ENCODE data around the gene BET1L.
A peak's percentile ranks its signal among the peaks of the same experiment; 100 is the strongest.

Gene BET1L

GRCh38 chr11:235997-236773 lies 29.0 kb upstream of the BET1L start, which contains the start of gene SIRT3:
SIRT3 (minus strand) TSS chr11:236342; CDS start chr11:236328, 14 bp downstream.
- peak; percentile 73 to 88 for DNase-seq (ENCODE audit: low read depth in 1 of 2, low spot score in 1 of 2)
- Histone ChIP-seq H3K27me3 (ENCODE audit: insufficient read depth, poor library complexity, severe bottlenecking) (no peaks in the 10 kb centered on the region), H3K4me3 (replicated peaks; ENCODE audit: insufficient read depth, low read length) (peak within 1 kb of the TSS; percentile 99), H3K27ac (replicated peaks) (peak within 1 kb of the TSS; percentile 96)
- no peak for TF ChIP-seq SPI1 (IDR thresholded peaks at IDR 0.05; ENCODE audit: borderline replicate concordance, low read depth)
- TF ChIP-seq REST (IDR thresholded peaks at IDR 0.05; ENCODE audit: insufficient replicate concordance, low read depth): peak; percentile 53
- peak; percentile 49; the same call in 1 of the 2 replicates for TF ChIP-seq POLR2AphosphoS5 (IDR thresholded peaks at IDR 0.05; ENCODE audit: low read depth)
- TF ChIP-seq GABPA (IDR thresholded peaks at IDR 0.05; ENCODE audit: low read depth): peak; percentile 68; the same call in 1 of the 2 replicates

- H3K27ac ChIP-seq (replicated peaks): peak overlapping the region; percentile 96
- TF ChIP-seq POLR2AphosphoS5 (IDR thresholded peaks at IDR 0.05; ENCODE audit: low read depth) (no peak), GABPA (IDR thresholded peaks at IDR 0.05; ENCODE audit: low read depth) (no peak), CTCF (IDR thresholded peaks at IDR 0.05; ENCODE audit: insufficient read depth, low read length) (no peak), REST (IDR thresholded peaks at IDR 0.05; ENCODE audit: insufficient replicate concordance, low read depth) (no peak), SPI1 (IDR thresholded peaks at IDR 0.05; ENCODE audit: borderline replicate concordance, low read depth) (no peak)
- H3K27me3 ChIP-seq (ENCODE audit: insufficient read depth, poor library complexity, severe bottlenecking): no peaks in the 10 kb centered on the region
- no peak for DNase-seq (ENCODE audit: low read depth in 1 of 2, low spot score in 1 of 2)
- peak overlapping the region; percentile 48 for H3K4me3 ChIP-seq (replicated peaks; ENCODE audit: insufficient read depth, low read length)
Observed at GRCh38 chr11:235609-235996, 28.4 kb upstream of the BET1L start.

GRCh38 chr11:235180-235579 lies 28.0 kb upstream of the BET1L start:
- Histone ChIP-seq H3K27me3 (ENCODE audit: insufficient read depth, poor library complexity, severe bottlenecking) (no peaks in the 10 kb centered on the region), H3K27ac (replicated peaks) (peak overlapping the region; percentile 96; the same call in 1 of the 2 replicates), H3K4me3 (replicated peaks; ENCODE audit: insufficient read depth, low read length) (no peak overlapping the region; the same call in 1 of the 2 replicates)
- TF ChIP-seq GABPA (IDR thresholded peaks at IDR 0.05; ENCODE audit: low read depth) (no peak), SPI1 (IDR thresholded peaks at IDR 0.05; ENCODE audit: borderline replicate concordance, low read depth) (no peak), CTCF (IDR thresholded peaks at IDR 0.05; ENCODE audit: insufficient read depth, low read length) (no peak), POLR2AphosphoS5 (IDR thresholded peaks at IDR 0.05; ENCODE audit: low read depth) (no peak), REST (IDR thresholded peaks at IDR 0.05; ENCODE audit: insufficient replicate concordance, low read depth) (no peak)
- no peak for DNase-seq (ENCODE audit: low read depth in 1 of 2, low spot score in 1 of 2)
